Measurements from ENCODE around the gene TEAD1. TPM values are rescaled to one million over a fixed set of nuclear protein-coding genes. Genes with fewer than 3 reads are reported as not detected.

The TEAD1 gene
- total RNA-seq, 6 experiments from 2014 or later = 28.3 to 41.5 (median 32.2) TPM

DNA sequence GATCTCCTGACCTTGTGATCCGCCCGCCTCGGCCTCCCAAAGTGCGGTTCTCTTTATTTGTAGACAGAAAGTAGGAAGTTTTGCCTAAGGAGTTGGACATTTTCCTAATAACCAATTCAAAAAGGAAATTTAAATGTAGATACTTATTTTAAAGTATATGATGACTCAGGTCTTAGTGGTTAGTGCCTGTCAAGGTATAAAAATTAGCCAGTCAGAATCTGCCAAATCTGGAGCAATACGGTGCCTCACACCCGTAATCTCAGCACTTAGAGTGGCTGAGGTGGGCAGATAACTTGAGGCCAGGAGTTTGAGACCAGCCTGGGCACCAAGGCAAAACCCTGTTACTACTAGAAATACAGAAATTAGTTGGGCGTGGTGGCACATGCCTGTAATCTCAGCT is 248.2 kb downstream of the TEAD1 start:
- Histone ChIP-seq H3K4me1 (no peaks in the 10 kb centered on the region), H3K27ac (no peak overlapping the region), H3K36me3 (peaks cover 0 to 8% (median 0%) of the 10 kb centered on the region in 4 donors), H3K4me3 (no peak overlapping the region), H3K27me3 (no peaks in the 10 kb centered on the region), H3K9me3 (no peaks in the 10 kb centered on the region)
- no peak for DNase-seq
- intact Hi-C loops (cut with DNase I) = no loop called here
- WGBS (ENCODE audit: insufficient coverage, low coverage, low lambda C conversion rate, missing lambda C conversion rate) = 94% methylated on average over 7 of the region's 7 CpGs
- no peak for TF ChIP-seq CTCF (IDR thresholded peaks at IDR 0.05)
- no peak for TF ChIP-seq POLR2A (IDR thresholded peaks at IDR 0.05)
- ATAC-seq = no peak

- peak in 1 of 4 donors; percentile 48 for ATAC-seq
- Histone ChIP-seq H3K4me1 (no peaks in the 10 kb centered on the region), H3K27ac (no peak overlapping the region), H3K27me3 (no peaks in the 10 kb centered on the region), H3K9me3 (no peaks in the 10 kb centered on the region), H3K4me3 (no peak overlapping the region), H3K36me3 (peaks cover 0 to 14% (median 0%) of the 10 kb centered on the region in 4 donors)
- intact Hi-C loops (cut with DNase I) = no loop called here
- DNase-seq = no peak
- TF ChIP-seq POLR2A (IDR thresholded peaks at IDR 0.05) (no peak), CTCF (IDR thresholded peaks at IDR 0.05) (no peak)
- WGBS (ENCODE audit: insufficient coverage, low coverage, low lambda C conversion rate, missing lambda C conversion rate) = 85% methylated on average over 11 of the region's 12 CpGs
Measured at GRCh38 chr11:12922980-12923507, 248.8 kb downstream of the TEAD1 start.

DNA sequence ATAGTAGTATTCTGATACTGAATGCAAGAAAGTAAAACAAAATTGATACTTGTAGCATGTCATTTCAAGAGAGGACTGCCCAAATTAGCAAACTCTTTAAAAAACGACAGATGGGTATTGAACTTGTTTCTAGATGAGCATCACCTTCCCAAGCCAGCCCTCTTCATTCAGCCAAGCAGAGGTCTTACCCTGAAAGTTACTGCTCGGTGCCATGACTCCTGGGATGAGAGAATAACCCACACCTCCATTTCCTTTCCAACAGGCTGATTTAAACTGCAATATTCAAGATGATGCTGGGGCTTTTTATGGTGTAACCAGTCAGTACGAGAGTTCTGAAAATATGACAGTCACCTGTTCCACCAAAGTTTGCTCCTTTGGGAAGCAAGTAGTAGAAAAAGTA is 250.4 kb downstream of the TEAD1 start:
- ATAC-seq = no peak

GRCh38 chr11:12925520-12925919 is 251.3 kb downstream of the TEAD1 start:
- intact Hi-C loops (cut with DNase I) = no loop called here
- DNase-seq (no peak), ATAC-seq (peak in 1 of 4 donors; percentile 38)
- no peak overlapping the region for H3K4me3 ChIP-seq
- H3K27ac ChIP-seq = no peak overlapping the region
- peaks cover 0 to 18% (median 0%) of the 10 kb centered on the region in 4 donors for H3K36me3 ChIP-seq
- 56% methylated on average over 3 of the region's 4 CpGs for WGBS (ENCODE audit: insufficient coverage, low coverage, low lambda C conversion rate, missing lambda C conversion rate)
- H3K4me1 ChIP-seq = no peaks in the 10 kb centered on the region
- no peaks in the 10 kb centered on the region for H3K27me3 ChIP-seq
- TF ChIP-seq CTCF (IDR thresholded peaks at IDR 0.05) (no peak), POLR2A (IDR thresholded peaks at IDR 0.05) (no peak)
- H3K9me3 ChIP-seq = no peaks in the 10 kb centered on the region

More for the DNA sequence above, 250.4 kb downstream of the TEAD1 start:
- intact Hi-C loops (cut with DNase I) = no loop called here
- H3K27ac ChIP-seq = no peak overlapping the region
- no peaks in the 10 kb centered on the region for H3K27me3 ChIP-seq
- peaks cover 0 to 15% (median 0%) of the 10 kb centered on the region in 4 donors for H3K36me3 ChIP-seq
- H3K4me1 ChIP-seq = no peaks in the 10 kb centered on the region
- WGBS (ENCODE audit: insufficient coverage, low coverage, low lambda C conversion rate, missing lambda C conversion rate) = 88% methylated on average over 3 of the region's 3 CpGs
- no peaks in the 10 kb centered on the region for H3K9me3 ChIP-seq
- no peak for DNase-seq
- no peak for TF ChIP-seq POLR2A (IDR thresholded peaks at IDR 0.05)
- no peak overlapping the region for H3K4me3 ChIP-seq

DNA sequence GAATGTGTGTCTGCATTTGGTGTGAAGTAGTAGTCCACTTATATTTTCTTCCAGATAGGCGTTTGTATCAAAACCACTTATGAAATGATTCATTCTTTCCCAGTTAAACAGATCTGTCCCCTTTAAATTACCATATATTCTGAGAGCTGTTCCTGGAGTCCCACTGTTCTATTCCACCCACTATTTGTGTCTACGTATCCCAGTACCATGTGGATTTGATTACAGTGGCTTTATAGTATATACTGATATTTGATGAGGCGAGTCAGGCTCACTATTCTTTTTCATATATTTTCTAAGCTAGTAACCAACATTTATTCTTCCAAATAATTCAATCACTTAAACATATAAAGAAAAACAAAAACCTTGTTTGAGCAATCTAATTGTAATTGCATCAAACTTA is 253.0 kb downstream of the TEAD1 start:
- intact Hi-C loops (cut with DNase I) = no loop called here
- H3K27me3 ChIP-seq = no peaks in the 10 kb centered on the region
- DNase-seq (no peak), ATAC-seq (no peak)
- 89% methylated on average over 3 of the region's 3 CpGs for WGBS (ENCODE audit: insufficient coverage, low coverage, low lambda C conversion rate, missing lambda C conversion rate)
- H3K4me3 ChIP-seq = no peak overlapping the region
- H3K27ac ChIP-seq = no peak overlapping the region
- TF ChIP-seq CTCF (IDR thresholded peaks at IDR 0.05) = no peak
- TF ChIP-seq POLR2A (IDR thresholded peaks at IDR 0.05) = no peak
- peaks cover 0 to 25% (median 0%) of the 10 kb centered on the region in 4 donors for H3K36me3 ChIP-seq
- no peaks in the 10 kb centered on the region for H3K4me1 ChIP-seq
- H3K9me3 ChIP-seq = no peaks in the 10 kb centered on the region
